ENCODE results near the gene LUZP1. TPM values are rescaled to one million over a fixed set of nuclear protein-coding genes. Genes with fewer than 3 reads are reported as not detected.

The LUZP1 gene
- 50.3 and 55.7 TPM in 2 replicates for total RNA-seq

GRCh38 chr1:23168445-23169194 is at the start of gene LUZP1:
Gene LUZP1 (minus strand): TSS chr1:23168856.

GRCh38 chr1:23217421-23218115 is 48.9 kb upstream of the LUZP1 start, which contains the start of gene HTR1D:
Gene HTR1D (minus strand): TSS chr1:23217502. CDS start chr1:23194219, 23,283 bp downstream.

Small RNA genes within 50 kb of the gene (small RNA-seq; reads per million reads assigned to genes)
- not detected for gene MIR3115
- not detected for gene MIR4419A
- gene RNU6-135P, result not detected
- not detected for gene RNU6-514P

Other genes starting within 250 kb of the LUZP1 start
- not detected in 2 replicates for gene LACTBL1, start 196.0 kb downstream of the LUZP1 start, total RNA-seq
- not detected in 2 replicates for gene TEX46, start 153.0 kb downstream of the LUZP1 start, total RNA-seq
- 78.5 and 84.5 TPM in 2 replicates for gene KDM1A, start 149.4 kb downstream of the LUZP1 start, total RNA-seq
- not detected in 2 replicates for gene HTR1D, start 48.6 kb upstream of the LUZP1 start, total RNA-seq
- 49.5 and 52.4 TPM in 2 replicates for gene HNRNPR, start 175.4 kb upstream of the LUZP1 start, total RNA-seq
- gene ZNF436, start 201.0 kb upstream of the LUZP1 start, total RNA-seq, result 31.9 and 39.1 TPM in 2 replicates

All from hair follicle dermal papilla cell (primary cell).